NCI-H748 treated with DMSO at 0.1 percent for 48 hours (cell line): ENCODE data around the gene PARD3.
"Not testable (repeated sequence)": the region's sequence is repeated elsewhere in the genome, so short reads cannot be mapped to it uniquely, and the experiment has no call there.

Experiments used
- DNase-seq: peaks from one replicate; lab custom pipeline; 2025; lab: John Stamatoyannopoulos, UW

PARD3 gene

DNA sequence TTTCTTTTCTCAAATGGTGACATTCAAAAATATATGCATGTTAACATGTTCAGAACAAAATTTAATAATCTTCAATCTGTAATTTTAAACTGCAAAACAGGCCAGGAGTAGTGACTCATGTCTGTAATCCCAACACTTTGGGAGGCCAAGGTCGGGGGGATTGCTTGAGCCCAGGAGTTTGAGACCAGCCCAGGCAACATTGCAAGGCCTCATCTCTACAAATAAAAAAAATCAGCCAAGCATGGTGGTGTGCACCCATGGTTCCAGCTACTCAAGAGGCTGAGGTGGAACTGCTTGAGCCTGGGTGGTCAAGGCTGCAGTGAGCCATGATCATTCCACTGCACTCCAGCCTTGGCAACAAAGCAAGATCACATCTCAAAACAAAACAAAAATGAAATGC, 394.3 kb downstream of the PARD3 start:
- no peak for DNase-seq

DNA sequence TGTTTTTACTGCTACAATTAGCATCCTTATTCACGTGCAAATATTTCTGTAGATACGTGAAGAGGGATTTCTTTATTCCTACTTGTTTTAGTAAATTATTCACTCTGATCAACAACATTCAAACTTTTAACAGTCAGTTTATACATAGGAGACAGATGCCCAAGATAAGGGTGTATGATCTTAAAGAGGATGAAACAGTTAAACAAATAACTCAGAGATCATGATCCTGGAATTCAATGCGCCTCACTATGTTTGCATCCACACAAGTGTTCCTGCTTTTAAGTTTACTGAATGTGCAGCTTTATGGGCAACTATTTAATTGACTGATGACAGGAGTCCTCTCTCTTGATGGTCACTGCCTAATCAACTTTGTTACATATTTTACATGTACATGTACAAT, 394.8 kb downstream of the PARD3 start:
- no peak for DNase-seq

DNA sequence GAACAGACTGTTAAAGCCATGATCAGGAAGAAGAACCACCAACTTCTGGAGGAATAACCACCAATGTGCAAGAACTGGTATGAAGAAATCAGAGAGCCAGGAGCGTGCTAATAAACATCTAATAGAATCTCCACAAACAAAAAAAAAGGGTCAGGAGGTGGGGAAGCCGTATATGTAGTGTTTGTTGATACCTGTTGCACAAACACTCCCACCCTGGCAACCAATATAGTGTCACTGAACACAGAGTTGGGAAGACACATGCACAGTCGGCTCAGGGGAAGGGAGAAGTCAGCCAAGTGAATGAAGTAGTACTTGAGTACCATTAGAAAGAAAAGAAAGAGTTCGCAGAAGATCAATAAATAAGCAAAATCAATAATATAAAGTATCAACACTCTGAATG, 400.1 kb downstream of the PARD3 start:
- no peak for DNase-seq

DNA sequence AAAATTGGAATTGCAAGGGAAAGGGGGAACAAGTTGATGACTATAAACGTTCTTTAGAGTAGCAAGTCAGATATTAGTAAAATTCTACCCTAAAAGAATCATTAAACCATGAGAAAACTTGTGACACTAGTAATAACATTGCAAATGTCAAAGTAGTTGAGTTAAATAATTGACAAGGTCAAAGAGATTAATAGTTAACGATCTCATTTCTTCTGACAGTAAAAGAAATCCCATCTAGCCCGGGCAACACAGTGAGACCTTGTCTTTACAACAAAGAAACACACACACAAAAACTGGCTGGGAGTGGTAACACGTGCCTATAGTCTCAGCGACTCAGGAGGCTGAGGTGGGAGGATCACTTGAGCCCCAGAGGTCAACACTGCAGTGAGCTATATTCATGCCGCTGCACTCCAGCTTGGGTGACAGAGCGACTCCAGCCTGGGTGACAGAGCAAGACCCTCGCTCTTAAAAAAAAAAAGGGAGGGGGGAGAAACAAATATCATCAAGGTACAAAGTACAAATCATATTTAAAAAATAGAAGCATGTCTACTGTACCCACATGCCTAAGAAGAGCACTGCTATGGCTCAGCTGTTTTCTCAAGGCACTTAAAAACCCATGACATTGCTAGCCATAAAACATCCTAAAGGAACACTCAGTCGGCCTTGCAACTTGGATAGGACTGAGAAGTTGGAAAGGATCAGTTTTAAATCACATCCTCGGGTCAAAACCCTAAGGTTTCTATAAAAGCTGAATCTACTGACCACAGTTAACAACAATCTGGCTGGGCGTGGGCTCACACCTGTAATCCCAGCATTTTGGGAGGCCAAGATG, 401.1 kb downstream of the PARD3 start:
- DNase-seq, result no peak

DNA sequence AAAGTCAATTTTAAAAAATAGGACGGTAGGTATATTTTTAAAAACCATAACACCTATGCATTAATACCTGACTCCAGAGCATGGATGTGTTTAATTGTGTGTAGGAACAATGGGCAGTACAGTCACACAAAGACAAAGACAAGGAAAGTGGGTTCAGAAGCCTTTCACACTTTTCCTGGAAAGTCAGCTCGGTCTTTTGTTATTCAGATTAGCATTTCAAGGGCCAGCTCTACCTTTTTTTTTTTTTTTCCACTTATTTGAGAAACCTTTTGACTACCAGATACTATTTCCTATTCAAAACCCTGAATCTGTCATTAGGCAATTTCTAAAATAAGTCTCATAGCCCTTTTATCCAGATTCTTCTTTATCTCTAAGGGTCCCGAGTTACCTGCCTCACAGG, 401.9 kb downstream of the PARD3 start:
- no peak for DNase-seq

DNA sequence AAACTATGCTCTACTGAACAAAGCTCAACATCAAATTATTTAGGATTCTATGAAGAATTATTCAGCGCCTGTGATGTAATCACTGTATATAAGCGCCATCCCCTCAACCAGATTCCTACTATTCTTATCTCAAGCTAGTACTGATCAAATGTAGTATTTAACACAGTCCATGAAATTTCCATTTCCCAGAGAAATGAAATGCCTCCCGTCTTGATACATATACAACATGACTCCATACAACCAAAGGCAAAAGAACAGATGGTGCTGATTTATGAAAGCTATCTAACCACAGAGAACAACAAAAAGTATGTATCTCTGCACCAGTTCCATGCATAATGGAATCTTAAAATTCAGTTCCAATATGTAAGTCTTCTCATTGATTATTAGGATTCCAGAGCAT, 406.1 kb downstream of the PARD3 start:
- no peak for DNase-seq

DNA sequence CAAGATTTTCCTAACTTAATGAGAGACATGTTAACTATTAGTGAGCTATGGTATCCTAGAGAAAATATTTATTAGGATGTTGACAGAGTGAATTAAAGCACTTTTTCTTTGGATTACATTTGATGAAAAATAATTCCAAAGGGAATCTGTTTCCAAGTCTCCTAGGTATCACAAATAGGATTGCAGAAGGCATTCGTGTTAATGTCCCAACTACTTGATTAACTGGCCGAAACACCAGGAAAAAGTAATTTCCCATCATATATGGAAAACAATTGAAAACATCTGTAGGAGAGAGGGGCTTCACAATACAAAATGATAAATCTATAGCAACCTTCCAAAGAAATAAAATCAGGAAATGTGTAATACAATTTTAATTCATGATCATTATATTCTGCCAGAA, 406.7 kb downstream of the PARD3 start:
- no peak for DNase-seq

DNA sequence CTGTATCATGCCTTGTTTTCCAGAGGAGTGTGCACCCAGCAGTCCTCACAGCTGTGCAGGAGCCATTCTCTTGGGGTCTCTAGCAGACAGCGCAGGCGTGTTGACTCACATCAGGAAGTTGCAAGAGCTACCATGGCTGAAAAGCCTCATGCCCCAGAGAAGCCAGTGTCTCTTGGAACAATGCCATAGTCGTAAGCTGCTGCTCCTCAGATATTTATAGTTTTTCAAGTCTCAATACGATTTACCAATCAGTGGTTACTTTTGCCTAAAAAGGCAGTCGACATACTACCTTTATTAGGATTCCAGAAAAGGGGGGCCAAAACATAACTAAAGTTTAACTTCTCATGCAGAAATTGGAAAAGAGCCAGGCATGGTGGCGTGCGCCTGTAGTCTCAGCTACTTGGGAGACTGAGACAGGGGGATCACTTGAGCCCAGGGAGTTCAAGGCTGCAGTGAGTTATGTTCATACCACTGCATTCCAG, 407.7 kb downstream of the PARD3 start:
- DNase-seq, result no peak

DNA sequence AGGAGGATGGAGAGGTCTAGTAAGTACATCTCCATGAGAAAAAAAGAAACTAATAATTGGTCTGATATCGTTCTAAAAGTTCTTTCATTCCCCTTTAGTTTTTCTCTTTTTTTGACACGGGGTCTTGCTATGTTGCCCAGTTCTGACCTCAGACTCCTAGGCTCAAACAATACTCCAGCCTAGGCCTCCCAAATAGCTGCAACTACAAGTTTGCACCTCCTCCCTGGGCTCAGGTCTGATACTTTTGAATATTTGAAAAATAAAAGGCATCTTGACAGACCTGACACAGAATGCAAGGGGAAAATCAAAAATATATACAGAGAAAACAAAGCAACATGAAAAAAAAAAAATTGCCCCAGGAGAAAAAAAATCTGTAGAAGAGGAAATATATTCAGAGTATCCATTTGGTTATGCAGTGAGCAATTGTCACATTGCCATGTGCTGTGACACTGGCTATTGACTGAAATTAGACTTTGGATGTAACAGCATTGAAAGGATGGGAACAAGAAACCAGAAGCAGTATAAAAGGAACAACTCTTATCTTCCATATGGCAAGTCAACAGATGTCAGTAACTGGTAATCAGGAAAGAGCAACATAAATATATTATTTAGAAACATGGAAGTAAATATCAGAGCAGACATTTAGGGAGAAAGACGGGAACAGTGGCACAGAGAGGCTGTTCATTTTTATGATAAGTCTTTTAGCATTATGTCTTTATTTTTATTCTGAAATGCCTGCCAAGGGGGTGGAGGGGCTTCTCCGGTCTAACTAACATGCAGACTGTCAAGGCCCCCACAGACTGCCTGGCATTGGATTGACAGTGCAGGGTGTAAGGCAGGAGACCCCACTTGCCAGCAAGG, 408.4 kb downstream of the PARD3 start:
- no peak for DNase-seq

DNA sequence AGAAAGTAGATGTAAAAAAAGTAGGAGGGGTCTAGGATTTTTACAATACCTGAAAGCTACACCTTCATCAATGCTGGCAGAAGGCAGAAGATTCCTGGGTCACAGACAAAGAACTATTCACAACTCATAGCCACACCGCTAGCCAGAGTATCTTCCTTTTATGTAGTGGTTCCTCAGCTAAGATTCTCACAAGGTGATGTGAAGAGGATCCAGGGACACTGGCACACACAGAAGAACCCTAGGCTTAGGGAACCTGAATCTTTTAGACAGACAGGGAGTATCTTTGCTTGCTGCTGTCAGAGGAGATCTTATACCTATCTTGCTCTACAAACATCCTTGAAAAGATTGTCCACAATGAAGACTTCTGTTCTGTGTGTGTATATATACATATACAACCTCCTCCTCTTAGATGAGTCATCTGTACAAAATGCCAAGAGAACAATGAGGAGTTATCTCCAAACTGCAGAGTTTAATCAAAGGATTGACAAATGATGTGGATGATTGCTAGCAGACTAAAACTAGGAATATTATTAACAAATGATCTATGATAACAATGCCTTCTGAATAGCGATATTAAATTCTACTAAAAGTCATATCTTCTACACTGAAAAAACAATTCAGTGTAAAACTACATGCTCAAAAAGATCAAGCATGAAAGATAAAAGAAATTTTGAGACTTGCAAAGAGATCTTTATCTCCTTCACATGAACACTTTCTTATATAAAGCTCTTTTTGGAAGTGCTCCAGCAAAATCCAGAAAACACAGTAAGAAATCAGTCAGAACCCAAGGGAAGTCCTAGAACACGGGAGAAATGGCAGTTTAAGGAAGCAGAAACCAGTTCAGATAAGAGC, 409.3 kb downstream of the PARD3 start:
- no peak for DNase-seq

DNA sequence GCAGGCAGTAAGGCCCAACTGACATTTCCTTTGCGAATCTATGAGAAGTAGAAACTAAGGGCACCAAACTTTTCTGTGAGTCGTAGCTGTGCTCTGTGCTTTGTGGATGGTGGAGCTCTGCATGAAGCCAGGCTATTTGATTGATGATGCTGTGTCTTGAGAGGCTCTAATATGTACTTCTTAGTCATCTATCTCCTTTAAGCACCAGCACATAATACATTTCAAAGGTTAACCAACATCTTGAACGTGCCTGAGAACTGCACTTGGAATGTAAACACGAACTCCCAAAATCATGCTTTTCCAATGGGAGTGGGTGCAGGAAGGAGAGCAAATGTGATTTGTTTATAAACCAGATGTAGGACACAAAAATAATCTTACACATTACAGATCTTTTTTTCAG, 411.6 kb downstream of the PARD3 start:
- no peak for DNase-seq

DNA sequence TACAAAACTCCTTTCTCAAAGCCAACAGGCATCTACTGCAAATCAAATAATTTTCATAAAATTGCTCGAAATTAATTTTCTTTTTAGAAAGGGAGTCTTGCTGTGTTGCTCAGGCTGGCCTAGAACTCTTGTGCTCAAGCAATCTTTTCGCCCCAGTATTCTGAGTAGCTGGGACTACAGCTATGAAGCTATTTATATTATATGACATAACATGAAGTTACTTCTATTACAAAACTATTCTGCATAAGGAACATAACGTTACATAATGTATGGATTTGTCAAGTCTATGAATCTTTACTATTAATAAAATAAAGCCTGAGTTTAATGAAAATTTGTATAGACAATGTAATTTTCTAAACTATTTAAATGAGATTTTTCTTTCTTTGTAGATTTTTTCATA, 415.0 kb downstream of the PARD3 start:
- DNase-seq, result no peak

DNA sequence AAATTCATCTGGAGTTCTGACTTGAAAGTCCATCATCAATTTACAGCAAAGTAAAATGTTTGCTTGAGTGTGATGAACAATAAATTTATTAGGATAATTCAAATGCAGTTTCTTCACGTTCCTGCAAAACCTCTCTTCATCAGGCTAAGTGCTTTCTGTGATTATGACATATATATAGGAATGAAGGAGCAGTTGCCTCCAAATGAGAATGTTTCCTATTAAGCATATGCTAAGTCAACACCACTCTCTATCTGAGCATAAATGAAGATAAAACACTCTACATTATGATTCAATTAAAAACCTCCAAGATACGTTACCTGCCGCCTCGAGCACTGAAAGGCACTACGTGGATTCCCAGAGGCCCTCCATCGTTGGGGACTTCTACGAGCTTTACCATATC, 416.1 kb downstream of the PARD3 start:
- DNase-seq, result no peak

DNA sequence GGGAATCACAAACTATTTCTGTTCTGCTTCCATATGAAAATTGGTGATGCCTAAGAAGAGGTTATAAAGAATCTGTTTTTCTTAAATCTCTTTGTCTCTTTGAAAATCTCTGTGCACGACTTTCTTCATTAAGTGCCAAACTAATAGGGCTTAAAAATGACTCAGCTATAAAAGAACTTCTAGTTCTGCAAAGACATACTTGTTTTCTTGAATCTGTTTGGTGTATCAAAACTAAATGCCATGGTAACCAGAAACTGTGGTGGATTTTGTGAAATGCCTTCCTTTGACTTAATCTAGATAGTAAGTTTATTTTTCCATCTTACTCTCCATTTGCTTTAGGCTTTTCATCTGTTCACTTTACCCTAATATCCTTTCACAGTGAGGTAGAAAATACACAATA, 417.8 kb downstream of the PARD3 start:
- no peak for DNase-seq

DNA sequence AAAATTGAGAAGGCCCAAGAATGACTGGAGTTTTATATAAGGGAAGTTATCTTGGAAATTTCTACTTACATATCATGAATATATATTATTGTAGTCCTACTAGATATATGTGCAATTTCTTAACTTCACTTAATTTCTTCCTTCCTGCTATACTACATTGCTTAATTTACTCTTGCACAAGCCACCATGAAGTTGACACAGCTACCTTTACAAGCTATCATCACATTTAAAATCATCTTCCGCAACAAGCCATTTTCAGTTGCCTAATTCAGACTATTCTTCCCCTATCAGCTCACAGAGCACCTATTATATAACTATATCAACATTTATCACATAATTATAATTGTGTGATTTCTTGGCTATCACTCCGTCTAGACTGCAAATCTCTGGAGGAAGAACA, 418.4 kb downstream of the PARD3 start:
- no peak for DNase-seq

DNA sequence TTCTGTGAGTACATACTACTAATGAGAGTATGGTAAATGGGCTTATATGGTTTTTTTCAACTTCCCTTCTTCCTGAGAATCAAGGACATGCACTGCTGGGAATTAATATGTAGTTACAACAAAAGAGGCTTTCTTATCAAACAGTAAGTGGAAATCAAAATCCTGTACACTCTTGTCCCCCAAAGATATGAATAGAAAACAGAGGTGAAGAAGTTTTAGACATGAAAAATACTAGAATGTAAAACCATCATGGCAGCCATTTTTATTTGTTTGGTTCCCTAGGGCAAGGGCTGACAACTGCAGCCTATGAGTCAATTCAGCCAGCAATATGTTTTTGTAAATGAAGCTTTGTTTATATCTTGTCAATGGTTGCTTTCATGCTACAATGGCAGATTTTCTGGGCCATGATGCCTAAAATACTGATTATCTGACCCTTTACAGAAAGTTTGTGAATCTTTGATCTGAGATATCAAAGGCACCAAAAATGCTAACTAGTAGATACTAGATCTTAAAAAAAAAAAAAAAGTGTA, 422.4 kb downstream of the PARD3 start:
- no peak for DNase-seq

DNA sequence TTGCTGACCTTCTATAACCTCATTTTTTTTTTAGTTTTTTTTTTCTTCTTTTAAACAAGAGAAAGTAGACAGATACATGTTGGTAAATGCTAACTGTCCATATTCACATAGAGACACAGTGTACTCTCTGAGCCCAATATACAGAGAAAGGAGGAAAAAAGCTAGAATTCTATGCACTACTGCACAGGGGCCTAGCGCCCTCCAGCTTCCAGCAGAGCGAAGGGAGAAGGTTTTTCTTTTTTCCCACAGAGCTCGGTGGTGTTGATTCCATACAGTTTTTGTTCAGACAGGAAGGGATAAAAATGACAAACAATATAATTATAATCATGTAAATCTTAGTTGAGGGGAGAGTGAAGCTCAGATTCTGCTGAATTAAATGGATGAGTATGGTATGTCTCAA, 423.9 kb downstream of the PARD3 start:
- DNase-seq, result not testable (repeated sequence)

DNA sequence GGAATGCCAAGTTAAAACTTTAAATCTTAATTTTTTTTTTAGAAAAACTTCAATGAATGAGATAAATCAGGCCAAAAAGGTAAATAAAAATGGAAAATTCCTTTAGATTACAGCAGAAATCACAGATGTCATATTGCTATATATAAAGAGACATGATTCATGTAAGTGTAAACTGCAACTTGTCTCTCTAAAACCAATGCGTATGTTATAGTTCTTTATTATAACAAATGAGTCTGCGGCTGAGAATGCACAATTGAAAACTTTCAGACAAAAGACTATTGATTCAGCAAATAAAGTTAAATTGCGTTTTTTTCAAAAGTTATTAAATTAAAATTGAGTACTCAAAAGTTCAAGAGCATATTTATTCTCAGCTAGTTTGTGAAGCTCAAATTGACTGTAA, 425.3 kb downstream of the PARD3 start:
- DNase-seq, result no peak

DNA sequence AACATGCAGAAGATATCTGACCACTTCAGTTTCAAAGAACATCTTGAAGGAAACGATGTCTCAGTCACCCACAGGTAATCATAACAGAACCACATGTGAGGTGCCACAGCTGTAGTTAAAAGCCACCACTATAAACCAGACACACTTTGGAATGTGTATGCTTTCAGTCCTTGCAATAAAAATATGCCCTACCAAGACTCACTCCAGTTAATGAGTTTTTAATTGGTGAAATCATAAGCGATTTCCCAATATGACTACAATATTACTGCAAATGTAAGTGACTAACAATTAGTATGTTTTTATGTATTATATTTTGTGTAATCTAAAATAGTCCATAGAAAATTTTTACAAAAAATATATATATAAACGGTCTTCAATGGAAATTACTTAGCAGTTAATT, 428.2 kb downstream of the PARD3 start:
- DNase-seq, result no peak

DNA sequence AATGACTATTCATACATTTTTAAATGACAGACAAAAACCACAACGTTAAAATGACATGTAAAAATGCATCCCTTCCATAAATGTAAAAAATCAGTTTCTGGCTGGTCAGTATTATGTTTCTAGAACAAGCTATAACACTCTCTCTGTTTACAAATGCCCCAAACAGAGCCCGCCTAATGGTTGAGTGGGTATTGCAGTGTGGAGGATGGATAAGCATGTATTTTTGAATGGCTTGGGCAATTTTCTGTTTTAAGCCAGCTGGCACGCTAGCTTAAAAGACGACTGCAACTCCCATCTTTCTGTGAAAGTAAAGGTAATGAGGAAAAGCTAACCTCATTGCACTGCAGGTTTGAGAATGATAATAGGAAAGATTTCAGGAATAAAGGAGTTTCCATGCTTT, 430.7 kb downstream of the PARD3 start:
- DNase-seq, result peak; percentile 19

DNA sequence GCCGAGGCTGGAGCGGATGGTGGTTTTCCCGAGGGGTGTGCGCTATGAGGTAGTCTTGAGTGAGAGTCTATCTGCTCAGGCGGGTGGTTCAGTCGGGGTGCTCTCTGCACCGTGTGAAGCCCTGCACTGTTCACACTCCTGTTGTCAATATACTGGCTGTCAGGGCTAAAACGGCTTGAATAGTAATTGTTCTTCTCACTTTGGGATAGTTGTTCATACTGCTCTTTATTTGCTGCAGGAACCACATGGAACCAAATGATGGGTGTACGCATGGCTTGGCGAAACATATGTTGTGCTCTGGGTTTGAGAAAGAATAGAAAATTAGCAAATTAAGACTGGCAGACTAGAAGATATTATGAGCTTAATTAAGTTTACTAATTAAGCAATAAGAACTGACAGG, 432.5 kb downstream of the PARD3 start:
- DNase-seq, result no peak

DNA sequence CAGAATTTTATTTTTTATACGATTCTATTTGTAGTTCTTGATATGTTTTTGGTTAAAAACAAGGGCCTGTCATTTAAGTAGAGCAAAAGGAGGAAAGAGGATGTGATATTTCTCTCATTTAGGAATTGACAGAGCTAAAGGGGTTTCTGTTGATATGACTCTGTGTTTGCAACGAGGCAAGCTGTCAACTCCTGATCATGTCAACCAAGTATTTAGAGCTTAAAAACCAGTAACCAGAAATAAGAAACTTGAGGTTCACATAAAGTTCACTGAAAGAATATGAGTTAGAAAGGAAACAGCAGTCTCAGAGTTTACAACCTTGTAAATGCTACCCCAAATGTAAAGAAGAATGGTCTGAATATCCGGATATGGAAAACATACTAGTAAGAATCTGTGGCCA, 434.2 kb downstream of the PARD3 start:
- no peak for DNase-seq
